HG03520 (cell line): ENCODE data around the gene SULT4A1.

Experiments
- ATAC-seq: cut with Tn5 transposase; IDR thresholded peaks from one replicate; pipeline ENCODE4 v1.9.1; 2021; ENCODE audit warnings: mild to moderate bottlenecking, moderate library complexity; ENCODE audit not compliant: unreplicated experiment

SULT4A1 gene

DNA sequence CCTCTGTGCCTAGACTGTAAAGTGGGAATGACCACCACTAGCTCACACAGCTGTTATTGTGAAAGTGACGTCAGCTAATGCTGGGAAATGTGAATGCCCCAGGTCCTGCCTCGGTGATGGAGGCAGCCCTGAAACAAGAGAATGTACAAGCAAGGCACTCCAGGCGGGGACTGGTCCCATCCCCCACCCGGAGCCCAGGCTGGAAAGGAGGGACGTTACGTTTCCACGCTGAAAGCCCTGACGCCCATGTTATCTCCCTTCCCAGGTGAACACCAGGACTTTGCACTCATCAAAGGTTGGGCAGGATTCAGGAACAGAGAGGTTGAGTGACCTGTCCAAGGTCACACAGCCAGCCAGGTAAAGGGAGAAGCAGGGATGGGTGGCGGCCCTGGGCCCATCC, 784 bp downstream of the SULT4A1 start:
- ATAC-seq = no peak

DNA sequence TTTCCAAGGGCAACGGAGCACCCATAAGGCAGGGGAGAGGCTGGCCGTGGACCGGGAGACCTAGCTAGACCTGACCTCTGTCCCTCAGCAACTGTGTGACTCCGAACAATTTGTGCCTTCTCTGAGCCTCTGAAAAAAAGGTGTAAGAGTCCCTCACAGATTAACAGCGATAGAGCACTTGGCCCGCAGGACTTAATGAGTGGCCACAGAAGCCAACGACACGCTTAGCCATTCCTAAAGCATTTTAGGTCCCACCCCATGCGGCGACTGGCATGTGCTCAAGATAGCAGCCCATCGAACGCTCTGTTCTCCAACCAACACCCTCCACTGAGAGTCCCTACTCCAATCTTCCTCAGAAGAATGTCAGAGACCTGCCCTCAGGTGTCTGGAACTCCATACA, 1.5 kb downstream of the SULT4A1 start:
- no peak for ATAC-seq

DNA sequence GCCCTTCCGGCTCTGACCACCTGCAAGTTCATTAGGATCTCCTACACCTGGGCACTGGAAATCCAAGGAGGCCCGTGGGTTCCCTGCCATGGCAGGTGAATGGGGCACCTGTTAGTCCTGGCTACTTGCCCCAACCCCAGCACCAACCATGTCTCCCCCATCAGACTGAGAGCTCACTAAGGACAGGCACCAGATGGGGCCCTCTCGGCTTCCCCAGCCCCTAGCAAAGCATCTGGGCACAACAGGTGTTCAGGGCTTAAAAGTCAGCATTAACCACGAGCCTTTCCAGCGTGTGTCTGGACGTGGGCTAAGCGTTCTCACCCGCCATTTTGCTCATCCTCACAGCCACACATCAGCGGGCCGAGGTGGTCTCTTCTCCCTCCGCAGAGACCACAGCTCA, 2.2 kb downstream of the SULT4A1 start:
- ATAC-seq = no peak

DNA sequence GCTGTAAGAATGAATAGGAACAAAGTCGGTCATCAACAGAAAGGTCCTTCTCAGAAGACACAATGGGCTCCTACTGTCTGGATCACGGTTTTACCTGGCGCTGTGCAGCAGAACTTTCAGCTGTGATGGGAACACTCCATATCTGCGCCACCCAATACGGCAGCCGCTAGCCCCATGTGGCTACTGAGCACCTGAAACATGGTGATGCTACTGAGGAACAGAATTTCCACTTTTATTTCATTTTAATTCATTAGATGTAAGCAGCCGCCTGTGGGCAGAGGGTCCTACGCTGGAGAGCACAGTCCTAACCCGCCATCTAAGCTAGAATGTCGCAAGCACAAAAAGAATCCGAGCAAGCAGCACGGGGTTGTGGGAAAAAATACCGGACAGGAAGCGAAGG, 2.7 kb downstream of the SULT4A1 start:
- no peak for ATAC-seq

DNA sequence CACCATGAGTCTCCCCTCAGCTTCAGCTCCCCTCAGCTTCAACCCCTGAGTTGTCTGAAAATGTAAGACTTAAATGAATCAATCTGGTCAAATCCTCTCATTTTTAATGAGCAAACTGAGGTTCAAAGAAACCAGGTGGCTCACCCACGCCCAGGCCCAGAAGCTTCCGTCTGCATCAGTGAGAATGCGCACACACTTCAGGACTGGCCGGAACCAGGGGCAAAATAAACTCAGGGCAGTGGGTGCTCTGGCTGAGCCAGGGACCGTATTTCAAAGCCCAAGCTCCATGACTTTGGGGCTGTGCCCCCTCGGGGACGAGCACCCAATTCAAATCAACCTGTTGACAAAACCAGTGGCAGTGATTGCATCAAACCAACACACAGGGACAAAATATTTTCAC, 3.1 kb downstream of the SULT4A1 start:
- no peak for ATAC-seq

DNA sequence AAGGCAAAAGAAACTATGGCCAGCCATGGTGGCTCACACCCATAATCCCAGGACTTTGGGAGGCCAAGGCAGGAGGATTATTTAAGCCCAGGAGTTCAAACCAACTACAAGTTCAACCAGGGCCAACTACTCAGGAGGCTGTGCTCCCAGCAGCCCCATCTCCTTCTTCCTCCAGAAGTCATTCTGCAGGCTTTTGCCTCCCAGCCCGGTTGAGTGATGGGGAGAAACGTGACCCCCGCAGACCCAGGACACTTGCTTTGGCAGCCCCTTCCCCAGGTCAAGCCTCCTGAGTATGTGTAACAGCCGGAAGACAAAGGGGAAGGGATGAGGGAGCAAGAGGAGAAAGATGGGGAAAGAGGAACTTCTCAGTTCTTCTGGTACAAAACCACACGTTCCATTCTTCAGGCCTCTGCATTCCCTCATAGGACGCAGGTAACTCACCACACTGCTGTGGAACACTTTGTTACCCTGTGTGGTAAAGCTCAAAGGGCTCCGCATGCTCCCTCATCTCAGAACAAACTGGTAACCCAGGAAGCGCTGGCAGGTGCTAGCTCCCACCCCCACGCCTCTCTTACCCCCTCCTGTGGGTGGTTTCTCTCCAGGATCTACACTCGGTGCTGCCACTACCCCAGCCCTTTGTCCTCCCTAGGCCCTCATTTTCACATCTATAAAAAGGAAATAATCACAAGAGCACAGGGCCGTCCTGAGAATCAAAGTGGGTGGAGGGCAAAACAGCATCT, 4.0 kb downstream of the SULT4A1 start:
- ATAC-seq = no peak

DNA sequence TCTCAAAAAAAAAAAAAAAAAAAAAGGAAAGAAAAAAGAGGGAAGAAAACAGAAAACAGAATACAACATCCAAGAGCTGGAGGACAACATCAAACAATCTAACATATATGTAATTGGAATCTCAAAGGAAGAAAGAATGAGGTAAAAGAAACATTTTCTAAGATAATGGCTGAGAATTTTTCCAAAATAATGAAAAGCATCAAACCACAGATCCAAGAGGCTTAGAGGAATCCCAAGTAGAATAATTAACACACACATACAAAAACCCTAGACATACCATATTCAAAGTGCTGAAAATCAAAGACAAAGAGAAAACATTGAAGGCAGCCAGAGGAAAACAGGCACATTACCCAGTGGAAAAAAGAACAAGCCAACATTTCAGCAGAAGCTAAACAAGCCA, 4.9 kb downstream of the SULT4A1 start:
- ATAC-seq = no peak

DNA sequence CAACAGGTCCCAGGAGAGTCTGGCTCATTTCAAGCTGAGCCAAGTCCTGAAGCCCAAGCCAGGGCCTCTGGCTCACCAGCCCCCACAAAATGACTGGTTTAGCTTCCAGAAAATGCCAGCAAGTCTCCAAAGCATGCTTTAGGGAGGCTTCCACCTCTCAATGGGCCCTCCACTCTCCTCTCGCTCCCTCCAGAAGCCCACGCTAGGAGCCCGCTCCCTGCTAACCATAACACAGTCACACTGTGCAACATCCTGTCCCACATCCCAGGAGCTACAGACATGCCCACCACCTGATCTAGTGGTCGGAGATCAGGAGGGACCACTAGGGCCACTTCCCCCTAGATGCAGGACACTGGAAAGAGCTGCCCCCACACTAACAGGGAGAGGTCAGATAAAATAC, 6.9 kb downstream of the SULT4A1 start:
- ATAC-seq = no peak

DNA sequence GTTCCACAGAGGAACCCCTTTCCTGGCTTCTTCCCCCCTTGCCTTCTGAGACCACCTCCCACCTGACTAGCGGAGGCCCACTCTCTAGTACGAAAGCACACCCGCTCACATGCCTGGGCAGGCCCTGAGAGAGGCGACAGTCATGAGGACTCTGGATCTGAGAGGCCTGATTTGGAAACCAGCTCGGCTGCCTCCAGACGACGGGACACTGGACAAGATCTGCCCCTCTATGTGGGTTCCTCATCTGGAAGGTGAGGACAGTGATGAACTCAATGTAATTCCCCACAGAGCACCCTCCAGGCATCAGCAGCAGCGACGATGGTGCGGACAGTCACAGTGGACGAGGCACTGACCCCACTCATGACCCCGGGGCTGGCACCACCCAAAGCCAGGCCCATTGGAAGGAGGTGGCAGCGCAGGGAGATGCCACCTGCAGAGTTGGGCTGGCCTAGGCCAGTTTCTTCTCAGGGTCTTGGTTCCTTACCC, 7.5 kb downstream of the SULT4A1 start:
- no peak for ATAC-seq

DNA sequence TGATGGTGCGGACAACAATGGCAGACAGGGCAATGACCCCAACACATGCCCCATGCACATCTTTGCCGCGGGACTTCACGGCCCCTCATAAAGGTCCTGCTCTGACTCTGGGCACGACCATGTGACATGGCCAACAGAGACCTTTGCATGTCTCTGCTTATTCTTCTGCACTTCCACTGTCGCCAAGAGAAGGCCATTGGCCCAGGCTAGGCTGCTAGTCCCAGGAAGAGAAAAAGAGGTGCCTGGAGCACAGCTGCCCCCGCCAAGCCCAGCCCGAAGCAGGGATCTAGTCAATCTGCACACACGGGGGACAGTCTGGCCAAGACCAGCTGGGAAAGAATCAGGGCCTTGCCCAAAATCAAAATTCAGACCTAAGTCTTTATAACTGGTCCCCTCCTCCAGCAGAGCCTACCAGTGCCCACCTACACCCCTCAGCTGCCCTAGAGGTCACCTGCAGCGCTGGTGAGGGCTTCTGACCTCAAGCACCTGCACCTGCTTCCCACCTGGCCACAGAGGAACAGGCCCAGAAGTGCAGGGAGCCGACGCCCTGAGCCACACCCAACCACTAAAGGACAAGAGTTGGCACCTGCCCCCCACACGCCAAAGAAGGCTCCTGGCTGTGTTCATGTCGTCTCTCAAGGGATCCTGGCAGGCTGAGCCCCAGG, 8.1 kb downstream of the SULT4A1 start:
- ATAC-seq = no peak

DNA sequence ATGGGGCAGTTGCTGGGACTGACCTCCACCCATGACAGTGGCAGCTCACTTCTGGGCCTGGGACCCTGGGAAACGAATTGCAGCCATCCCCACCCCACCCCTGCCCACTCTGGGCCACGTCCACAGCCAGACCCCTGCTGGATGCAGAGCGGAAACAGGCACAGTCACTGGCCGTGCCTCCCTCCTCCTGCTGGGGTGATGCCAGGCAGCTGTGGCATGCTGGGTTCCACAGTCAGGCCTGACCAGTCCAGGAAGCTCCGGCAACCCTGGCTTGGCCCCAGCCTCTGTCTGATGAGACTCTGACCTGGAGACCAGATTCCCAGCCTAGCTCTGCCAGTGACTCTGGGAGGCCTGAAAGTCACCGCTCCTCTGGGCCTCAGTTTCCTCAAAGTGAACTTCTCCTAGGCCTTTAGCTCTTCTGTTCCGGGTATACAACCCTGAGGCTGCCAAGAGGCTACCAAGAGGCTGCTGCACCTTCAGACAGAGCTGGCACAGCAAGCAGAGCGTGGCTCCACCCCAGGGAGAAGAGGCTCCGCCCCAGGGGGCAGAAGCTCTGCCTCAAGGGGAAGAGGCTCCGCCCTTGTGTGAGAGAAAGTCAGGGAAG, 8.9 kb downstream of the SULT4A1 start:
- ATAC-seq = no peak

DNA sequence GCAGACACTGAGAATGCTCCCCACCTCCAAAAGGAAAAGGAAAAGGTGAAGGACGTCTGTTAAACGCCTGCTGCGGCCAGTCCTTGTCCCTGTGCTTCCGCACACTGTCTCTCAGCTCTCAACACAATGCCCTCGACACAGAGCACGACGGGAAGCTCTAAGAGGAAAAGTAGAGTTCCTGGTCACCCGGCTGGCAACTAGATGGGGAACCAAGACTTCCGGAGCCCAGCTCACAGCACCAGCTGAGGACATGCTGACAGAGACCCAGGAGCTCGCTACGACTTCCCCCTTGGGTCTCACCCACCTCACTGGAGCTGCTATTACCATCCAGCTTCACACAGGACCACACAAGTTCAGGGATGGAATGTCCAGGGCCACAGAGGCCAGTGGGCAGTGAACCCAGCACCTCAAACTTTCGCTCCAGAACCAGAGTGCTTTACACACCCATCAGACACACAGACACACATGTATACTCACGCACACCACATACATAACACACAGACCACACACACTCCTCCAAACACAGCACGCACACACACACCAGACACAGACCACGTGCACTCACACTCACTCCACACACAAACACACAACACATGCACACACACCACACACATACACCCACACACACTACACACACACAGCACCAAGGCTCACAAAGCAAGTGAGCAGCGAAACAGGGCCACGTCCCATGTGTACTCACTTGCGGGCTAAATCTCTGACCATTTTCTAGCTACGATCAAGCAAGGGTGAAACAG, 9.6 kb downstream of the SULT4A1 start:
- no peak for ATAC-seq

DNA sequence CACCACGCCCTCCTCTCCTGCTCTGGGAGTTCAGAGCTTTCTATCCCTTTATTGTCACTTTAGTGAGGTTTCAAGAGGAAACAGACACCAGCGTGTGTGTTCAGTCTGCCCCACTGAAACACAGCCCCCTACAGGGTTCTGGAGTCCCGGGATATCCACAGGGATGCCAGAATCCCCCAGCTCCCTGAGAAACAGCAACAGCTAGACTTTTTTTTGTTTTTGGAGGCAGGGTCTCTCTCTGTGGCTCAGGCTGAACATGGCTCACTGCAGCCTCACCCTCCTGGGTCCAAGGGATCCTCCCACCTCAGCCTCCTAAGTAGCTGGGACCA, 10.4 kb downstream of the SULT4A1 start:
- no peak for ATAC-seq

DNA sequence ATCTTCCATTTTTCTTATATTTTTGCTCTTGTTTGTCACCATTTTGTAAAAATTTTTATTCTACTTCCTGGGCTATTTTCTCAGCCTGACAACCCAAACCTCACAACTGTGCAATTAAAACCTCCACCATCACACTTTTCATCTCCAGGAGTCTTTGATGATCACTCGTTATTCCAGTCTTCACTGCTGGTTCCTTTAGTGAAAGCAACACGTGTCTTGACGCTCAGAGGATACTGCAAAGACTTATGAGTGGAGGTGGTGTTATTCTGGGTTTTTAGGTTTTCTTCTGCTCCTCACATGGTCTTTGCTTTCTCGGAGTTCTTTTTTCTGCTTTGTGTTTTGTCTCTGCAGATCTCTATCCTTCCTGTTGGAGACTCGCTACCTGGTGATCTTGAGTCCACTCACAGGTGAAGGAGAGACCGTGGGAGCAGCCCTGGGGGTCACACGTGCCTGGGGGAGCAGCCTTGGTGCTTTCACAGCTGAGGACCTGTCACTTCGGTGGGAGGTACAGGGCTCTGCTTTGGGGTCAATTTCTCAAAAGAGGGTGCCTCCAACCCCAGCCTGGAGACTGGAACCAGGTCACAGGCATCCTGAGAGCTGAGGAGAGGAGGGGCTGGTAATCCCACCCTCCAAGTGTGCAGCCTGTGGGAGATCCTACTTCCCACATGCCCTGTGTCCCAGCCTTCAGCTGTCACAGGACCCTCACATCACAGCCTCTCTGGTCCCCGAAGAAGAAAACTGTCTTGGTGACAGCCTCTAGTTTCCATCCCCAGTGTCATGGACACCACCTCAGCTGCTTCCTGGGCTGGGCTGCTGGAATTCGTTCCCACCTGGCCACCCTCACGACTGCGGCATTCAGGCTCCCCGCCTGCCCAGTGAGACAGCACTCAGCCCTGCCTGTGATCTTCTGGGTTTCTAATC, 11.0 kb downstream of the SULT4A1 start:
- no peak for ATAC-seq

DNA sequence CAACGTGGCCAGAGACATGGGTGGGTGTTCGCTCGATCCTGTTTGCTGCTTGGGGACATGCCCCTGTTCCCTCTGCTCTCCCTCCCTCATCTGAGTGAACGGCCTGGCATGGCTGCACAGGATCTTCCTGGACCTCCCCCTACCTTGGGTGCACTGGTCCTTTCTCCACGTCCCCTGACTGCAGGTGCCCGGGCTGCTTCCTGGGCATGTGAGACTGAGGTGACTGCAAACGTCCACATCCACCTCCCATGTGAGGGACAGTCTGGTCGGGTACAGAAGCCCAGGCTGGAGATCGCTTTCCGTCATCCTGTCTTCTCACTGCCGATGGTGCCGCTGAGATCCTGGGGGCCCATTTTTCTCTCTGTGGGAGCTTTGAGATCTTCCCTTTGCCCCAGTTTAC, 11.8 kb downstream of the SULT4A1 start:
- no peak for ATAC-seq

DNA sequence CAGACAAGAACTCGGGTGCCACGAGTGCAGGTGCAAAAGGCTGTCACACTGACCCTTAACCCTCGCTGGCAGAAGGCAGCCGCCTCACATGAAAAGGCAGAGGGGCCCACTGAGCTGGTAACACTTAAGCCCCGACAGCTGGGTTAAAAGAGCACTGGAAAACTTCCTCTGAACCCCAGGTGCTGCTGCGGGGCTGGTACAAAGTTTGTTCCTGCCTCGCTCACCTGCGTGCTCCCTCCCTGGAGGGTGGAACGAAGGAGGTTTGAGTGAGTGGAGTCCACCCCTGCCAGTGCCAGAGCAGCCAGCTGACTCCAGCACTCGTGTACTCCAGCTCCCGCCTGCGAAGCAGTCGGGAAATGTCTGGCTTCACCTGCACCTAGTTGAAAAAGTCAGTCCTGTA, 12.6 kb downstream of the SULT4A1 start:
- no peak for ATAC-seq

DNA sequence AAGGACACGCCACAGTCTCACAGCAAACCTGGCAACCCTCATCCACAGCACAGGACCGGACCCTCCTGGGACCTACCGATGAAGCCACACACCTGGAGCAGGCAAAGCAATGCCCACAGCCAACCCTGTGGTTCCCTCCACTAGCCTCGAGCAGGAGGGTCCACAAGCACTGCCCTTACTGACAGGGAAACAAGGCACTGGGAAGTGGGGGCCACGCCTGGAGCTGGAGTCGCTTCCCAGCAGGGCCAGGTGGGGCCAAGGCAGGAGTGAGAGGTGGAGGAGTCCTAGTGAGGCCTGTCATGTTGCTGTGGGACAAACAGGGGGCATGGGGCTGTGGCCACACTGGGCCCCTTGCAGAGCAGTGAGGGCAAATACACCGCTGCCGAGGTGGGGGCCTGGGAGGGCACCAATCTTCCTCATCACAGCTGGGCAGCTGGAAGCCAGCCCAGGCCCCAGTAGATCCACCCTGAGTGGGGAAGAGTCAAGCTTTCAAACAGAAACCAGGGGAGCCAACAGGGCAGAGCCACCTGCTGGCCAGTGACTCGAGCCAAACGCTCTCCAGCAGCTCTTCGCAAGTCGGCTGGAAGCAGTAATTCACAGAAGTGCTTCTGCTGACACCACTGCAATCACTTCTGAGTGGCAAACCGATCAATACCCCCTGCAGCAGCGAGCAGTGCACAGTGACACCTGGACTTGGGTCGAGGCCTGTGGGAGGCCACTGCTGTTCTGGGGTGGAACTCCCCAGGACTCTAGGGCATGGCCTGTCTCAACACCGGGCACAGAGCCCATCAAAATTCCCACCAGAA, 13.7 kb downstream of the SULT4A1 start:
- no peak for ATAC-seq

DNA sequence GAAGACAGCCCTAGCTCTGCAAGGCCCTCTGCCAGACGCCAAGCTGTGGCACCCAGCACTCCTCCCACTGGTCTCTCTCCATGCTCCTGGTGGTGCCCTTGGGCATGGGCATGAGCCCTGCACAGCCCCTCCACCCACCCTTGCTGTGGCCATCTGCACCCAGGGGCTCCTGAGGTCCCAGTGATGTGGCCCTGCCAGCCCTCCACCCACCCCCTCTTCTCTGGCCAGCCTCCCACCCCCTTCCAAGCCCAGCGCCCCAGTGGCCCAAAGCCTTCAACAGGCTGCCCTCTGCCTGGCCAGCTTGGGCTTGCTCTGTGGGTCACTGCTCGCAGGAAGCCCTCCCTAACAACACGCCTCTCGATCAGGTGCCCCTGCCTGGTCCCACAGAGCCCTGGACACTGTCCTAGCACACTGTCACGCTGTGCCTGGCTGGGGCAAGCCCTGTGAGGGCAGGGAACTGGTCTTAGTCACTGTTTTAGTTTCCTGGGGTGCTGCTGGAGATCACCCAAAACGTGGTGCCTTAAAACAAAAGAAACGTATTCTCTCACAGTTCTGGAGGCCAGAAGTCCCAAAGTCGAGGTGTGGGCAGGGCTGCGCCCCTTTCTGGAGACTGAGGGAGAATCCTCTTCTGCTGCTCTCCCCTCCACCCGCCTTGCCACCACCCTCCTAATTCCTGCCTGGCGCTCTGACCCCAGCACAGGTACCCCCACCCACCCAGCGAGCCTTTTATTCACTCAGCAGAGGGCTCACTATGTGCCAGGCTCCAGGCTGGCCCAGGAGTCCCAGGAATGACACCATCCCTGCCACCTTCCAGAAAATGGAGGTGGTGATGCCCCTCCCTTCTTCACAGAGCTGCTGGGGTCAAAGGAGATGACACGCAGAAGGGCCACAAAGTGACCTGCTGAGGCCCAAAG, 14.7 kb downstream of the SULT4A1 start:
- no peak for ATAC-seq

DNA sequence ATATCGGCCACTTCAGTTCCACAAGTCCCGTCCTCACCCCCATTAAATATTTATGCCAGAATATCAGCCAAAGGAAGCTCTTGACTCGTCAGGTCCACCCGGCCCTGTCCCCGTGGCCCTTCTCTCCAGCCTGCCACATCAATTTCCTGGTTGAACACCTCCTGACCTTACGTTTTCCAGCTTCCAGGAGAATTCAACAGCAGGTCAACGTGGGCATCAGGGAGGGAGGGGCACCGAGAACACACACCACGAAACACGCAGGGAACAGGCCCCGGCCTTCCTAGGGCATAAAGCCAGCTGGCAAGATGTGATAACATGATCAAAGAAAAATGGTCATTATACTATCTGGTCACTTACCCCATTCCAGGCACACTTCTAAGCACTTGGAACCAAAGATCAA, 15.3 kb downstream of the SULT4A1 start:
- ATAC-seq = no peak
